Daoy (cell line): ENCODE measurements around the gene ETFDH. TPM values are rescaled to one million over a fixed set of nuclear protein-coding genes. Genes with fewer than 3 reads are reported as not detected.
A peak's percentile ranks its signal among the peaks of the same experiment; 100 is the strongest.
"Not testable (repeated sequence)": the region's sequence is repeated elsewhere in the genome, so short reads cannot be mapped to it uniquely, and the experiment has no call there.

ENCODE experiments used
- DNase-seq: peaks from one replicate; pipeline ENCODE4 v3.0.0-alpha.2; 2015; ENCODE audit warnings: low read depth
- total RNA-seq: library from RNA; depleted of rRNA; stranded (reverse); fragments of >200 nt; shearing (Covaris generic); gene quantifications from 2 replicates; pipeline ENCODE4 v1.2.3, GENCODE V29; 2014; rRNA removed

Gene ETFDH
- 11.3 and 11.6 TPM in 2 replicates for total RNA-seq

DNA sequence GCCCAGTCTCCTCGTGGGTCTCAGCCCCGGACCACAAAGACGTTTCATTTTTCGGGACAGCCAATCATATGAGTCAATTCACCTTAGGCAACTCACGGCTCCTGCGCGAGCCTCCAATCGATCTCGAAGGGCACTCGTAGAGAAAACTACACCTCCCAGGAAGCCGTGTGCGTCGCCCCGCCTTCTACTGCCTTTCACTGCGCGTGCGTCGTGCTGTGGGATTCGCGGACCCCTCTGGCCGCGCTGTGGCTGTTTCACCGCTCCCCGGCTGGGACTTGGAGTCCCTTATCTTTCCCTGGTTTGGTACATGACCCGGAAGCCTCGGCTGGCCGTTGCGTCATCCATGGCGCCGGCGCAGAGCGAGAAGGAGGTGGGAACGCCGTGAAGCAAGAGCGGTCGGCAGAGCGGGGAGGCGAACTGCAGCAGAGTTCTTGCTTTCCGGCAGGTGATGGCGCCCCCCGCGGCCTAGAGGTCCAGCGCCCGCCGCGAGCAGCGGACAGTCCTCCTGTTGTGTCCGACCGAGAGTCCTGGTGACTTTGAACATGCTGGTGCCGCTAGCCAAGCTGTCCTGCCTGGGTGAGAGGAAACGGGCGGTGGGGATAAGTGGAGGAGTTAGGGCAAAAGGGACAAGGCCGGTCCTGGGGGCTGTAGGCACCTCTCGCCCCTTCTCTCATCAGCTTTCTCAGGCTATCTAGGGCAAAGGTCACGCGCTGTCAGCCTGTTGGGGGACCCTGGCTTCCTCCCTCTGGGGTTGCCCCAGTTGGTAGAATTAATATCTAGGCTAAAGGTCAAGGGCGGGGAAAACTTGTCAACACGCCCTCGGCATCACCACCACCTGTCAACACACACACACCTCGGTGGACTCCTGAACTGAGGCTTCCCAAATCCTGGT is at the start of gene ETFDH:
Gene ETFDH, plus strand, starts transcription at position 382 of the 892 bp plus-strand sequence. Its CDS starts 161 bp downstream, at position 543.
- peak; percentile 97 for DNase-seq

DNA sequence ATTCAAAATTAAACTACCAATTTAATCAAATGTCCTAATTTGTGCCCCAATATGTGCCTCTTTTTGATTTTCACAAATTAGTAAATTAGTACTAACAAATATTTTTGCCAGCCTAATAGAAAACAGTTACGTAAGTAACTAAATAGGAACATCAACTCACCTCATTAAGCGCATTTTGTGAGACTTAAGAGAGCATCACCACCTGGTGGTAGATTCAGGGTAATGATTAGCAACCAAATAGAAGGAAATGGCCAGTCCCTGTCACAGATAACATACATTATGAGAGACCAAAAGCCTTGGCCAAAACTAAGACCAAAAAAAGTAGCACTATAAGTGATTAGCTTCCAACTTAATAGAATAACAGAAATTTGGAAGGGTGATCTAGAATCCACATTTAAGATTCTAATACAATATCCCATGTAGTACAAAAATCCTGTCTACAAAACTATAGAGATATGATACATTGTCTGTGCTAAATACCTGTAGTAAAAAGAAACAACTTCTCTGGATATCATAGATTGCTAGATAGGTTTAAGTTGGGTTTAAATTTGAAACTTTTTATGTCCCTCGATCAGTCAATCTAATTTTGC is 47.1 kb upstream of the ETFDH start:
- peak; percentile 35 for DNase-seq

DNA sequence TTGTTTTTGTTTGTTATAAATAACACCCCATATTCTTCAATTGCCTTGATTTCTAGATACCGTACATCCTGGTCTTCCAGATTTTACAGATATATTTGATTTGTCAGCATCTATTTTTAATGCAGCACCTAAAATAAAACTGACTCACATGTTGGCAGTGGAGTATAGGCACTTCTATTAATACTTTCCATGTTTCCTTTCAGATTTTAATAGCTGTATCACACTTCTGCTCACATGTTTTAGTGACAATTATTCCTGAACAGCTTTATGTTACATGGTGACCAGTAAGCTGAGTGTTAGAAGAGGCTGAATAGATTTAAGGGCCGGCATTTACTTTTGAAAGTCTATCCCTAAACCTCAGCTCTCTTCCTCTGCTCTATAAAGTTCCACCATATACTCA is 46.6 kb upstream of the ETFDH start:
- no peak for DNase-seq

DNA sequence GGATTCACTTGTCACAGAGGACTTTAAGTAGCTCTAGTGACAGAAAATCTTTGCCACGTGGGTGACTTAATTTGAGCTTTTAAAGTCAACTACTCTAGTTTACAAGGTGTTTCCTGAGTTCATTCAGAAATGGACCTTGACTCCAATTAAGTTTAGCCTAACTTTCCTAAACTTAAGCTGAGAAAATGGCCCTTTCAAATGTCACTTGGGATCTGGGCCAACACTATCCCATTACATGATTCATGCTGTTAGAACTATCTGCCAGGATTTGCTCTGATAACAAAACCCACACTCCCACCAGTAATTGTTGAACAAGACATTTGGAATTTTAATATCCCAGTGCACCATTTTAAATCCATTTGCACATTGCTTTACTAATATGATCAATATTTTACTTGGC is 41.2 kb upstream of the ETFDH start:
- DNase-seq: peak; percentile 67

DNA sequence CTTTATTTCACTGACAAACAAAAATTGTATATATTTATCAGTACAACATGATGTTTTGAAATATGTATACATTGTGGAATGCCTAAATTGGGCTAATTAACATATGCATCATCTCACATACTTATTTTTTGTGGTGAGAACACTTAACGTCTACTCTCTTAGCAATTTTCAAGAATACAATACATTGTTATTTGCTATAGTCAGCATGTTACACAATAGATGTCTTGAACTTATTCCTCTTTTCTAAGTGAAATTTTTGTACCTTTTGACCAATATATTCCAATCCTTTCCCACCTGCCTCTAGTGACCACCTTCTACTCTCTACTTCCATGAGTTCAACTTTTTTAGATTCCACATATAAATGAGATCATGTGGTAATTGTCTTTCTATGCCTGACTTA is 35.5 kb upstream of the ETFDH start:
- DNase-seq: no peak

DNA sequence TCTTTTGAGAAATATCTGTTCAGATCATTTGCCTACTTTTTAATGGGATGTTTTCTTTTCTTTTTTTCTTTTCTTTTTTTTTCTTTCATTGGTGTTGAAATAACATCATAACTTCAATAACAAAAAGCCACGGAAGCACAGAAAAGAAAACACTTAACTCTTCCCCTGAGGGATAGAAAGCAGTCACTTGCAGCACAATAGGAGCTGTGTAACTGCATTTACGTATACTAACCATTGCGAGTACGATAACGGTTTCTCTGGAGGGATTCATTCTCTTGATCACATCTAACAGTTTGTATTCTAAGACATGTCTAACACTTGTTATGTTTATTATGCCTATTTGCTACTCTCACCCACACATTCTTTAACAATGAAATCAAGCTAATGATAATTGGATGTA is 27.7 kb upstream of the ETFDH start:
- DNase-seq: no peak

DNA sequence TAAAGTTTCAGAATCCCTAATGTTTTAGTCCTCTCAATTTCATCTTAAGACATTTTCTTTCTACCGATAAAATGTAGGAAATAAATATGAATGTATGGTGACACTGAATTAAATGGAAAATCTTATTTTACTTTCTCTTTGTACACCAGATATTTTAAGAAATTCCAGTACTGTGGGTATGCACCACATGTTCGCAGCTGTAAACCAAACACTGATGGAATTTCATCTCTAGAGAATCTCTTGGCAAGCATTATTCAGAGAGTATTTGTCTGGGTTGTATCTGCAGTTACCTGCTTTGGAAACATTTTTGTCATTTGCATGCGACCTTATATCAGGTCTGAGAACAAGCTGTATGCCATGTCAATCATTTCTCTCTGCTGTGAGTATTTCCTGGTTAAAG is 27.3 kb upstream of the ETFDH start:
- DNase-seq: no peak

DNA sequence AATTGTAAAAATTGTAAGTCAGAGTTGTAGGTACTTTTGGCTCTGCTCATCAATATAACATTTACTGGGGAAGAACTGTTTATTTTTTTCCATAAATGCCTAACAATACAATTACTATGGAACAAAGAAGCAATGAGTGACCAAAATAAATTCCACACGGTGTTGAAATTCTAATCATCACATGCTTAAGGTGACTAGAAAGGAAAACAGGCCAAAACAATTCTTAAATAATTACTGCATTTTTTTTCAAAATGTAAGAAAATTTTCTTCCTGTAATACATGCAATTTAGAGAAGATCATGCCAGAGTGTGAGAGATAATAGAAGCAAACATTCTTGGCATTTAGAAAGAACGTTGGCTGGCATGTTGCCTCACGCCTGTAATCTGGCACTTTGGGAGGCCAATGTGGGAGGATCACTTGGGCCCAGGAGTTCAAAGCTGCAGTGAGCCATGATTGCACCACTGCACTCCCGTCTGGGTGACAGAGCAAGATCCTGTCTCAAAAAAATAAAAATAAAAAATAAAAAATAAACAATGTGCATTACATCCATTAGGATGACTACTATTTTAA is 22.9 kb upstream of the ETFDH start:
- DNase-seq: no peak

DNA sequence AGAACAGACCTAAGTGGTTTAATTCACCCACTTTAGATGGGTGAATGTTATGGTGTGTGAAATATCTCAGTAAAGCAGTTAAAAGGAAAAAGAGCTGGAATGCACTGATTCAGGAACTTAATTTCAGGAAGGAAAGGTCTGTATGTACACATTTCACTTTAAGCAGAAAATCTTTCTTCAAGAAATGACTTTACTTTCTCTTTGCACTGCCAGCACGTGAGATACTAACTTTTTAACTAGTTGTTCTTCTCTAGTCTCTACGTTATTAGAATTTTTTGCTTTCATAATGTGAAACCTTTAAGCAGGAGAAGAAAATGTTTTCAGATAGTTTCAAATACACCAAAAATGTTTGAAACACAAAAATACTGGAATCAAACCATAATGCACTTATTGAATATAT is 19.2 kb upstream of the ETFDH start:
- no peak for DNase-seq

DNA sequence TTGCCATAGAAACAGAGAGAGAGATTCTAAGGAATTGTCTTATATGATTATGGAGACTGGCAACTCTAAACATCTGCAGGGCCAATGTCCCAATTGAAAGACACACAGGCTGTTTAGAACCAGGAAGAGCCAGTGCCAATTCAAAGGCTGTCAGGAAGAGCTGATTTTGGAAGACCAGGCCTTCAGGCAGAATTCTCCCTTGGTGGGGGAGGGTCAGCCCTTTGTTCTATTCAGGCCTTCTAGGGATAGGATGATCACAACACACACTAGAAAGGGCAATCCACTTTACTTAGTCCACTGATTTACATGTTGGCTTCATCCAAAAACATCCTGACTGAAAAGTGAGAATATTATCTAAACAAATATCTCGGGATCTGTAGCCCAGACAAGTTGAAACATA is 15.7 kb upstream of the ETFDH start:
- no peak for DNase-seq

DNA sequence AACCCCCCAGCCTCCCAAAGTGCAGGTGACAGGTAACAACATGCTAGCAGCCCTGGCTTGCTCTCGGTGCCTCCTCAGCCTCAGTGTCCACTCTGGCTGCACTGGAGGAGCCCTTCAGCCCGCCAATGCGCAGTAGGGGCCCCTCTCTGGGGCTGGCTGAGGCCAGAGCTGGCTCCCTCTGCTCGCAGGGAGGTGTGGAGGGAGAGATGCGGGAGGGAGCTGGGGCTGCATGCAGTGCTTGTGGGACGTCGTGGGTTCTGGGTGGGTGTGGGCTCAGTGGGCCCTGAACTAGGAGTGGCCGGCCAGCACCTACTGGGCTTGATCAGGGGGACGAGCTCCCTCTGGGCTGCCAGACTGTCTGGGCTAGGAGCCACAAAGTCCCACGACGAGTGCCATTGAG is 14.8 kb upstream of the ETFDH start:
- DNase-seq: no peak

DNA sequence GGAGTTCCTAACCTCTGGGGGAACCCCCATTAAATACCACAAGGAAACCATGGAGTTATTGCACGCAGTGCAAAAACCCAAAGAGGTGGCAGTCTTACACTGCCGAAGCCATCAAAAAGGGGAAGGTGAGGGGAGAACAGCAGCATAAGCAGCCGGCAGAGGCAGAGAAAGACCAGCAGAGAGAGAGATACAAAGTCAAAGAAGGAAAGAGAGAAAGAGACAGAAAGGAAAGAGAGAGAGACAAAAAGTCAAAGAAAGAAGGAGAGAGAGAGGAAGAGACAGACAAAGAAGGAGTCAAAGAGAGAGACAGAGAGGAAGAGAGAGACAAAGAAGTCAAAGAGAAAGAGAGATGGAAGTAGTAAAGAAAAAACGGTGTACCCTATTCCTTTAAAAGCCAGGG is 8.8 kb upstream of the ETFDH start:
- DNase-seq: not testable (repeated sequence)

DNA sequence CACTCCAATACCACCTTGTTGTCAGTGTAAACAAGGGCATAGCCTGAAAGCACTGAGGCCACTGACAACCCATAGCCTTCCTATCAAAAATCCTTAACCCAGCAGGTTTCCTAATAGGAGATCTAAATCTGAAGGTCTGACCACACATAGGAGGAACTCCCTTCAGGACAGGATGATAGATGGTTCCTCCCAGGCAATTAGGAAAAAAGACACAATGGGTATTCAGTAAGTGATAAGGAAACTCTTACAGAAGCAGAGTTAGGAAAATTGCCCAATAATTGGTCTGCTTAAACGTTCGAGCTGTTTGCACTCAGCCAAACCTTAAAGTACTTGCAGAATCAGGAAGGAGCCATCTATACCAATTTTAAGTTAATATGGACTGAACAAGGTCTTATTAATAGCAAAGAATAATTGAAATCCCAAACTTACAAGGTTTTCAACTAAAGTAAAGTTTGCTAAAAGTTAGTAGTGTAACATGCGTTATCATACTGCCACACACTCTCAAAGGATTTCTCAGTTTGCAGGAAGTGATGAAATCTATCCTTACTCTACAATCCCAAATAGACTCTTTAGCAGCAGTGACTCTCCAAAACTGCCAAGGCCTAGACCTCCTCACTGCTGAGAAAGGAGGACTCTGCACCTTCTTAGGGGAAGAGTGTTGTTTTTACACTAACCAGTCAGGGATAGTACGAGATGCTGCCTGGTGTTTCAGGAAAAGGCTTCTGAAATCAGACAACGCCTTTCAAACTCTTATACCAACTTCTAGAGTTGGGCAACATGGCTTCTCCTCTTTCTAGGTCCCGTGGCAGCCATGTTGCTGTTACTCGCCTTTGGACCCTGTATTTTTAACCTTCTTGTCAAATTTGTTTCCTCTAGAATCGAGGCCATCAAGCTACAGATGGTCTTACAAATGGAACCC is 8.1 kb upstream of the ETFDH start:
- DNase-seq: not testable (repeated sequence)

DNA sequence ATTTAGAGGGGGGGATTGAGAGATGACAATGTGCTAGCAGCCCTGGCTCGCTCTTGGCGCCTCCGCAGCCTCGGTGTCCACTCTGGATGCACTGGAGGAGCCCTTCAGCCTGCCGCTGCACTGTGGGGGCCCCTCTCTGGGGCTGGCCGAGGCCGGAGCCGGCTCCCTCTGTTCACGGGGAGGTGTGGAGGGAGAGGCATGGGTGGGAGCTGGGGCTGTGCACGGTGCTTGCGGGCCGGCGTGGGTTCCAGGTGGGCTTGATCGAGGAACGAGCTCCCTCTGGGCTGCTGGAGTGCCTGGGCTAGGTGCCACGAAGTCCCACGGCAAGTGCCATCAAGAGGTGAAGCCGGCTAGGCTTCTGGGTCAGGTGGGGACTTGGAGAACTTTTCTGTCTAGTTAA is 7.3 kb upstream of the ETFDH start:
- DNase-seq: no peak

DNA sequence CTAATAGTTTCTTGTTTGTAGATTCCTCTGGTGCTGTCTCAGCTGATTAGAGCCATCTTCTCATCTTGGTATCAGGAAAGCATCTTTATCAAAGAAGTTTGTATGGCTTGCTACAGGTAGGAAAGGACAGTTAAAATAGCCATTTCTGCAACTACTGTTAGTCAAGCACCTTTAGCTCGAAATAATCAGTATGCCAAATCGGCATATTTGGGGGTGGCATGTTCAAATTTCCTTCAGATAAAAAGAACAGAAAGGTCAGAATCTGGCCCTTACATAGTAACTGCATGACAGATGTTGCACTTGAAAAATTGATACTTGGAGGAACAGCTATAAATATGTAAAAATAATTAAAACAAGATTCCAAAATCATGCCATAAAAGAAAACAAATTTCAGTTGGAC is 5.2 kb upstream of the ETFDH start:
- no peak for DNase-seq

DNA sequence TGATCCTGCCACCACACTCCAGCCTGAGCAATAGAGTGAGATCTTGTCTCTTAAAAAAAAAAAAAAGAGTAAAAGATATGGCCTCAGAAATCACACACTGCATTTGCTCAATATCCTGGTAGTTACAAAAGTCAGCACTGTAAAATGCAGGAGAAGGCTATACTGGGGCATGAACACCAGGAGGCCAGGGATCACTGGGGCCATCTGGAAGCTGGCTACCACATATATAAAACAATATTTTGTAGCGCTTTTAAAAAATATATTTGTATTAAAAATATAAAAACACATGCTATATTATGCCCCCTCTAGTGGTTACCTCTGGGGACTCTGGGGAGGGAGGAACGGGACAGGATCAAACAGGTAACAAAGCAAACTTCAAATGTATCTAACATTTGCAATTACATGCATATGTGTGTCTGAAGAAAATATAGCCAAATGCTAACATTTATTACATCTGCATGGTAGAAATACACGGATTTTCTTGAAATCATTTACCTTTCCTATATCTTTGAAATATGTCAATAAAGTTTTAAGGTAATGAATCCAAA is 4.4 kb upstream of the ETFDH start:
- no peak for DNase-seq

DNA sequence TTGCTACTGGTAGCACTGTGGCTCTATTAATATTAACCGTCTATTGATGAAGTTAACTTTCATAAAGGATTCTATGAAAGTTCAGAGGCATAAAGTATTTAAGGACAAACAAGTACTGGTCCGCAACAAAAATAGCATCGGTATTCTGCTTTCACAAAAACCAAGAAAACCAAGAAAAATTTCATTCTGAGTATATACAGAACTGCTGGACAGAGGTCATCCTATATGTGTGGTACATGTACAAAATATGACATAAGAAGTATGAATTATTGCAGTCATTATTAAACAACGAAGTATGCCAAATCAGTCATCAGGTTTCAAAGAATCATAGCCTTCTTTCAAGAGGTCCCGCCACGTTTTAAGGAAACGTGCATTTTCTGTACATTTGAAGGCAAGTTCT is 2.8 kb upstream of the ETFDH start:
- DNase-seq: no peak

DNA sequence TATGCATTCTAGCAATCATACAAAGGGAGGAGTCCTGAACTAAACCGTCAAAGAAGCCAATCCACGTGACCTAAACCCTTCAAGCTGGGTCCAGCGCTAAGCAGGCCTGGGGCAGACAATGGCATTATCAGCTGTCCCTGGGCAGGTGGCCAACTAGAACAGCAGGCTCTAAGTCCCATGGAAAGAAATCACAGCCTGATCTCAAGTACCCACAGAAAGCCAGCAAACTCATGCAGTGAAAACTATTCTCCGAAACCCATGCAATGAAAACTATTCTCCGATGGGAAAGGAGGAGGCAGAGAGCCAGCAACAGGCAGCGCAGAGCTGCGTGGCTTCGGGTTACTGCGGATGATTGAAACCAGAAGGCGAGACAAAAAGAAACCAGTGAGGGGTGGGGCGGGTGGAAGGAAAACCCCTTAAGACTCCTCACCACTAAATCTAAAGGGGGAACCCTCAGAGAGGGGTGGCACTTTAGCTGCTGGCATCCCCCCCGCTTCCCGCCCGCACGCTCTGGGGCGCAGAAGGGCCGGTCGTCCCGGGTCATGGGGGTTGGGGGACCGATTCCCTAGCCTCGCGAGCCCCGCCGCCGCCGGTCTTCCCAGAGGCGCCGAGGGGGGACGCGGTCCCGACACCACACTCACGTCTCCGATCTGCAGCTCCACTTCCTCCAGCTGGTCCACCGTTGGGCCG is 976 bp upstream of the ETFDH start:
- DNase-seq: peak; percentile 68

DNA sequence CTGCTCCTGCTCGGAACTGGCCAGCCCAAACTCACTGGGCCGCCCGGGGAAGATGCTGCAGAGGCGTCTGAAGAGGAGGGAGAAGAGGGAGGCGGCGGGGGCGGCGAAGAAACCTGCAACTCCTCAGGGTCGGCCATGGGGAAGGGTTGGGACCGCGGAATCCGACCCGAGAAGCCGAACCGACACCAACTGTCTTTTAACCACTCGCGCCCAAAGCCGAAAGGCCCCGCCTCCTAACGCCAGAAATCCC is 506 bp upstream of the ETFDH start, which contains the start of gene C4orf46:
Gene C4orf46, minus strand, starts transcription at position 223 of the 250 bp plus-strand sequence. Its CDS starts 86 bp downstream, at position 137.
- no peak for DNase-seq

DNA sequence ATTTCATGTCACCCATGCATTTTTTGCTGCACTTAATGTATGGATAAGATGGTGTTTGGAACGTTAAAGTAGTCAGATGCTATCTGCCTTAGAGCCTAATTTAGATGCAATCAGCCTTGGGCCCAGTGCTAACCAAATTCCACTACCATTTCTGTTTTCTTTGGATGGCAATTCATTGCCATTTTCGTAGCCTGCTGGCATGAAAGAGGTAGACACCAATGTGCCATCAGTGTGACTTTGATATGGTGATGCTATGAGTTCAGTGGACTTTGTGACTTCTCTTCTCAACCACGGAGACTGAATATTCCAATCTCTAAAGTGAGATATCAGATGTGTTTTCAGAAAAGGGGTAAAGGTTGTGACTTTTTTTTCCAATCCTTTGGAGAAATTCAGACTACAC is 1.5 kb downstream of the ETFDH start:
- DNase-seq: no peak

DNA sequence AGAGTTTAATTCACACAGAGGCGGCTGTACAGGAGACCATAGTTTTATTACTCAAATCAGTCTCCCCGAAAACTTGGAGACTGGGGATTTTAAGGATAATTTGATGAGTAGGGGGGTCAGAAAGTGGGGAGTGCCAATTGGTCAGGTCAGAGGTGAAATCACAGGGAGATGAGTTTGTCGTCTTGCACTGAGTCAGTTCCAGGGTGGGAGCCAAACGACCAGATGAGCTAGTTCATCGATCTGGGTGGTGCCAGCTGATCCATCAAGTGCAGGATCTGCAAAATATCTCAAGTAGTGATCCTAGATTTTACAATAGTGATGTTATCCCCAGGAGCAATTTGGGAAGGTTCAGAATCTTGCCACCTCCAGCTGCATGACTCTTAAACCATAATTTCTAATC is 4.0 kb downstream of the ETFDH start:
- no peak for DNase-seq
